HG03378 (cell line): ENCODE results near the gene FBXO27.
"Not testable (repeated sequence)": the region's sequence is repeated elsewhere in the genome, so short reads cannot be mapped to it uniquely, and the experiment has no call there.

Experiments used
- ATAC-seq: cut with Tn5 transposase; IDR thresholded peaks from one replicate; pipeline ENCODE4 v1.9.1; 2021; ENCODE audit warnings: mild to moderate bottlenecking, moderate library complexity; ENCODE audit not compliant: unreplicated experiment

FBXO27 gene

GRCh38 chr19:39032063-39032918 is at the start of gene FBXO27:
Gene FBXO27 (minus strand): TSS chr19:39032549. CDS start chr19:39032227, 322 bp downstream.
- ATAC-seq = no peak

GRCh38 chr19:39080431-39080830 is 48.1 kb upstream of the FBXO27 start:
- no peak for ATAC-seq

- ATAC-seq = no peak
Measured at GRCh38 chr19:39078436-39079200, 46.3 kb upstream of the FBXO27 start.

- no peak for ATAC-seq
Measured at GRCh38 chr19:39077323-39077722, 45.0 kb upstream of the FBXO27 start.

- no peak for ATAC-seq
Measured at GRCh38 chr19:39074942-39075341, 42.6 kb upstream of the FBXO27 start.

GRCh38 chr19:39074205-39074692 is 41.9 kb upstream of the FBXO27 start:
- ATAC-seq = no peak

- no peak for ATAC-seq
Measured at GRCh38 chr19:39070888-39071287, 38.5 kb upstream of the FBXO27 start.

- not testable (repeated sequence) for ATAC-seq
Measured at GRCh38 chr19:39068259-39068658, 35.9 kb upstream of the FBXO27 start.

GRCh38 chr19:39067104-39067503 is 34.8 kb upstream of the FBXO27 start:
- no peak for ATAC-seq

GRCh38 chr19:39065928-39066327 is 33.6 kb upstream of the FBXO27 start:
- ATAC-seq = no peak

- no peak for ATAC-seq
Measured at GRCh38 chr19:39064405-39064804, 32.1 kb upstream of the FBXO27 start.

- no peak for ATAC-seq
Measured at GRCh38 chr19:39060171-39060570, 27.8 kb upstream of the FBXO27 start.

- ATAC-seq = no peak
Measured at GRCh38 chr19:39059302-39059701, 27.0 kb upstream of the FBXO27 start.

GRCh38 chr19:39057615-39058014 is 25.3 kb upstream of the FBXO27 start:
- ATAC-seq = no peak

GRCh38 chr19:39054091-39054470 is 21.7 kb upstream of the FBXO27 start:
- no peak for ATAC-seq

- no peak for ATAC-seq
Measured at GRCh38 chr19:39053276-39054090, 21.1 kb upstream of the FBXO27 start.

- ATAC-seq = no peak
Measured at GRCh38 chr19:39052846-39053245, 20.5 kb upstream of the FBXO27 start.

GRCh38 chr19:39052243-39052746 is 19.9 kb upstream of the FBXO27 start:
- no peak for ATAC-seq

GRCh38 chr19:39047073-39047472 is 14.7 kb upstream of the FBXO27 start:
- no peak for ATAC-seq

- no peak for ATAC-seq
Measured at GRCh38 chr19:39046037-39046821, 13.9 kb upstream of the FBXO27 start.
